WTC11 (cell line): ENCODE measurements around the gene SPACA7.

Experiments
- CBFB ChIP-seq: sonication (generic); formaldehyde crosslinking; IDR thresholded peaks from 2 replicates; pipeline ENCODE4 v1.8.1; 2022; ENCODE audit warnings: mild to moderate bottlenecking, low read depth, missing genetic modification reagents
- CREM ChIP-seq: sonication (generic); formaldehyde crosslinking; IDR thresholded peaks from 2 replicates; pipeline ENCODE4 v1.8.1; 2022; ENCODE audit warnings: mild to moderate bottlenecking, missing genetic modification reagents, moderate library complexity
- KAT7 ChIP-seq: sonication (generic); formaldehyde crosslinking; IDR thresholded peaks from 2 replicates; pipeline ENCODE4 v1.8.1; 2023; ENCODE audit warnings: missing genetic modification reagents, mild to moderate bottlenecking, borderline replicate concordance
- MXD4 ChIP-seq: fragments of 250-450 bp; sonication (Bioruptor Pico); IDR thresholded peaks from 2 replicates; pipeline ENCODE4 v1.8.0; 2021; ENCODE audit warnings: mild to moderate bottlenecking, moderate library complexity, borderline replicate concordance
- PRRX2 ChIP-seq: fragments of 250-450 bp; sonication (Bioruptor Pico); IDR thresholded peaks from 2 replicates; pipeline ENCODE4 v1.8.0; 2021; ENCODE audit warnings: mild to moderate bottlenecking
- TF ChIP-seq, protein P1 (sequence below): fragments of 200-600 bp; IDR thresholded peaks from 2 replicates; pipeline ENCODE4 v1.8.0; 2022; ENCODE audit warnings: antibody characterized with exemption
- TF ChIP-seq, protein P2 (sequence below): sonication (generic); formaldehyde crosslinking; IDR thresholded peaks from 2 replicates; pipeline ENCODE4 v1.8.0; 2022; ENCODE audit warnings: mild to moderate bottlenecking, missing genetic modification reagents
- TF ChIP-seq, protein P3 (sequence below): sonication (generic); formaldehyde crosslinking; IDR thresholded peaks from 2 replicates; pipeline ENCODE4 v1.8.1; 2022; ENCODE audit warnings: mild to moderate bottlenecking, missing genetic modification reagents, moderate library complexity, borderline replicate concordance
- TF ChIP-seq, protein P4 (sequence below): sonication (generic); formaldehyde crosslinking; IDR thresholded peaks from 2 replicates; pipeline ENCODE4 v1.8.0; 2022; ENCODE audit warnings: mild to moderate bottlenecking, missing genetic modification reagents

DNA sequence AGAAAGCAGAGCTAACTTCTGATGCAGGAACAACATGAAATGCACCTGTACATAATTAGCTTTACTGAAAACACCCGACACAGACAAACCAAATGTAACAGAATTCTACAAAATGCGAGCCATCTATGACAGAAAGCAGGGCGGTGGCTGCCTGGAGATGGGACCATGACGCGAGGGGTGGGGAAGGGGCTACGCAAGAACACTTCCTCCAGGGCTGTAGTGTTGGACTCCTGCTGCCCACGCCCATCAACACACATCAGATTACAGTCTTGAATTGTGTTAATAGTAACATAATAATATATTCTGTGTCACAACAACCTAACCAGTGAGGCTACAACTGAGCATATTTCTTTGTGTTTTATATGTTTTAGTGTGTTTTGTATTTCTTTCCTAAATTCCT is 103.2 kb downstream of the SPACA7 start:
- TF ChIP-seq, protein P1, sequence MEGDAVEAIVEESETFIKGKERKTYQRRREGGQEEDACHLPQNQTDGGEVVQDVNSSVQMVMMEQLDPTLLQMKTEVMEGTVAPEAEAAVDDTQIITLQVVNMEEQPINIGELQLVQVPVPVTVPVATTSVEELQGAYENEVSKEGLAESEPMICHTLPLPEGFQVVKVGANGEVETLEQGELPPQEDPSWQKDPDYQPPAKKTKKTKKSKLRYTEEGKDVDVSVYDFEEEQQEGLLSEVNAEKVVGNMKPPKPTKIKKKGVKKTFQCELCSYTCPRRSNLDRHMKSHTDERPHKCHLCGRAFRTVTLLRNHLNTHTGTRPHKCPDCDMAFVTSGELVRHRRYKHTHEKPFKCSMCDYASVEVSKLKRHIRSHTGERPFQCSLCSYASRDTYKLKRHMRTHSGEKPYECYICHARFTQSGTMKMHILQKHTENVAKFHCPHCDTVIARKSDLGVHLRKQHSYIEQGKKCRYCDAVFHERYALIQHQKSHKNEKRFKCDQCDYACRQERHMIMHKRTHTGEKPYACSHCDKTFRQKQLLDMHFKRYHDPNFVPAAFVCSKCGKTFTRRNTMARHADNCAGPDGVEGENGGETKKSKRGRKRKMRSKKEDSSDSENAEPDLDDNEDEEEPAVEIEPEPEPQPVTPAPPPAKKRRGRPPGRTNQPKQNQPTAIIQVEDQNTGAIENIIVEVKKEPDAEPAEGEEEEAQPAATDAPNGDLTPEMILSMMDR: no peak
- no peak for TF ChIP-seq MXD4 (CRISPR knock-in tag)
- no peak for TF ChIP-seq KAT7
- TF ChIP-seq CBFB (CRISPR knock-in tag): no peak
- TF ChIP-seq CREM (CRISPR knock-in tag): no peak
- TF ChIP-seq PRRX2 (CRISPR knock-in tag): no peak
- TF ChIP-seq, protein P2, sequence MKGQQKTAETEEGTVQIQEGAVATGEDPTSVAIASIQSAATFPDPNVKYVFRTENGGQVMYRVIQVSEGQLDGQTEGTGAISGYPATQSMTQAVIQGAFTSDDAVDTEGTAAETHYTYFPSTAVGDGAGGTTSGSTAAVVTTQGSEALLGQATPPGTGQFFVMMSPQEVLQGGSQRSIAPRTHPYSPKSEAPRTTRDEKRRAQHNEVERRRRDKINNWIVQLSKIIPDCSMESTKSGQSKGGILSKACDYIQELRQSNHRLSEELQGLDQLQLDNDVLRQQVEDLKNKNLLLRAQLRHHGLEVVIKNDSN (CRISPR knock-in tag): no peak
- TF ChIP-seq, protein P3, sequence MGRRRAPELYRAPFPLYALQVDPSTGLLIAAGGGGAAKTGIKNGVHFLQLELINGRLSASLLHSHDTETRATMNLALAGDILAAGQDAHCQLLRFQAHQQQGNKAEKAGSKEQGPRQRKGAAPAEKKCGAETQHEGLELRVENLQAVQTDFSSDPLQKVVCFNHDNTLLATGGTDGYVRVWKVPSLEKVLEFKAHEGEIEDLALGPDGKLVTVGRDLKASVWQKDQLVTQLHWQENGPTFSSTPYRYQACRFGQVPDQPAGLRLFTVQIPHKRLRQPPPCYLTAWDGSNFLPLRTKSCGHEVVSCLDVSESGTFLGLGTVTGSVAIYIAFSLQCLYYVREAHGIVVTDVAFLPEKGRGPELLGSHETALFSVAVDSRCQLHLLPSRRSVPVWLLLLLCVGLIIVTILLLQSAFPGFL (CRISPR knock-in tag): no peak
- TF ChIP-seq, protein P4, sequence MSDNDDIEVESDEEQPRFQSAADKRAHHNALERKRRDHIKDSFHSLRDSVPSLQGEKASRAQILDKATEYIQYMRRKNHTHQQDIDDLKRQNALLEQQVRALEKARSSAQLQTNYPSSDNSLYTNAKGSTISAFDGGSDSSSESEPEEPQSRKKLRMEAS (CRISPR knock-in tag): no peak
